ENCODE data around the gene SLIT3.

GRCh38 chr5:168897387-168898122, 403.4 kb downstream of the SLIT3 start:
- TF ChIP-seq, protein P1, sequence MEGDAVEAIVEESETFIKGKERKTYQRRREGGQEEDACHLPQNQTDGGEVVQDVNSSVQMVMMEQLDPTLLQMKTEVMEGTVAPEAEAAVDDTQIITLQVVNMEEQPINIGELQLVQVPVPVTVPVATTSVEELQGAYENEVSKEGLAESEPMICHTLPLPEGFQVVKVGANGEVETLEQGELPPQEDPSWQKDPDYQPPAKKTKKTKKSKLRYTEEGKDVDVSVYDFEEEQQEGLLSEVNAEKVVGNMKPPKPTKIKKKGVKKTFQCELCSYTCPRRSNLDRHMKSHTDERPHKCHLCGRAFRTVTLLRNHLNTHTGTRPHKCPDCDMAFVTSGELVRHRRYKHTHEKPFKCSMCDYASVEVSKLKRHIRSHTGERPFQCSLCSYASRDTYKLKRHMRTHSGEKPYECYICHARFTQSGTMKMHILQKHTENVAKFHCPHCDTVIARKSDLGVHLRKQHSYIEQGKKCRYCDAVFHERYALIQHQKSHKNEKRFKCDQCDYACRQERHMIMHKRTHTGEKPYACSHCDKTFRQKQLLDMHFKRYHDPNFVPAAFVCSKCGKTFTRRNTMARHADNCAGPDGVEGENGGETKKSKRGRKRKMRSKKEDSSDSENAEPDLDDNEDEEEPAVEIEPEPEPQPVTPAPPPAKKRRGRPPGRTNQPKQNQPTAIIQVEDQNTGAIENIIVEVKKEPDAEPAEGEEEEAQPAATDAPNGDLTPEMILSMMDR (IDR thresholded peaks at IDR 0.05; ENCODE audit: insufficient read depth, low read length): no peak
- TF ChIP-seq POLR2AphosphoS5 (IDR thresholded peaks at IDR 0.05; ENCODE audit: low read depth): no peak
- TF ChIP-seq GABPA (IDR thresholded peaks at IDR 0.05; ENCODE audit: low read depth): no peak
